Omental fat pad (tissue), 4 donors: Measurements from ENCODE around the gene PLEKHG2. TPM values are rescaled to one million over a fixed set of nuclear protein-coding genes. Genes with fewer than 3 reads are reported as not detected.
A peak's percentile ranks its signal among the peaks of the same experiment; 100 is the strongest.

Experiments
- ATAC-seq: fragments of 150-250 bp; one replicate; pipeline ENCODE4 v1.9.1; 2016; ENCODE audit warnings: mild to moderate bottlenecking, moderate library complexity; ENCODE audit not compliant: low FRiP score
- DNase-seq: peaks from one replicate; pipeline ENCODE4 v3.0.0-alpha.2; 2019; ENCODE audit warnings: low spot score
- total RNA-seq, 4 donors: library from RNA; depleted of rRNA; stranded (reverse); fragments of >200 nt; gene quantifications; one replicate each; pipeline ENCODE4 v1.1.0, GENCODE V29; 2016
- TF ChIP-seq, protein P1 (sequence below), 3 donors: fragments of 450-650 bp; IDR thresholded peaks; one replicate each; pipeline ENCODE4 v1.5.1; 2016 to 2017; ENCODE audit warnings: antibody characterized with exemption in 3 of 3, mild to moderate bottlenecking in 3 of 3, moderate library complexity in 2 of 3

PLEKHG2 gene
- total RNA-seq, 4 donors from 2014 or later, result 16.5 to 35.3 (median 21.4) TPM

DNA sequence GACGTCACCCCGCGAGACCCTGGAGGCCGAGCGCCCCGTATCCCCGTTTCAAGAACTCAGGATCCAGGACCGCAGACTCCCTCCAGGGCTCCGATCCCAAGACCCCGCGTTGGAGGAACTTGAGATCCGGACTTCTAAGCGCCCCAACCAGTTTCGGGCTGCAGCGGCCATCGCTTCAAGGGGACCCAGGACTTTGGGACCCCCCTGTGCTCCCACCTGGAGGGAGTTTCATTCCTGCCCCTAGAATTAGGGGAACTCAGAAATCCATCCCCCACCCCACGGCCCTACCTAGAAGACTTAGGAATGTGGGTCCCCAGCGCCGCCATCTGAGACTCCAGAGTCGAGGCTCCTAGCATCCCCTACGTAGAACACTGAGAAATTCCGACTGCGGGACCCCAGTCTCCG, 400 bp downstream of the PLEKHG2 start:
- TF ChIP-seq, protein P1, sequence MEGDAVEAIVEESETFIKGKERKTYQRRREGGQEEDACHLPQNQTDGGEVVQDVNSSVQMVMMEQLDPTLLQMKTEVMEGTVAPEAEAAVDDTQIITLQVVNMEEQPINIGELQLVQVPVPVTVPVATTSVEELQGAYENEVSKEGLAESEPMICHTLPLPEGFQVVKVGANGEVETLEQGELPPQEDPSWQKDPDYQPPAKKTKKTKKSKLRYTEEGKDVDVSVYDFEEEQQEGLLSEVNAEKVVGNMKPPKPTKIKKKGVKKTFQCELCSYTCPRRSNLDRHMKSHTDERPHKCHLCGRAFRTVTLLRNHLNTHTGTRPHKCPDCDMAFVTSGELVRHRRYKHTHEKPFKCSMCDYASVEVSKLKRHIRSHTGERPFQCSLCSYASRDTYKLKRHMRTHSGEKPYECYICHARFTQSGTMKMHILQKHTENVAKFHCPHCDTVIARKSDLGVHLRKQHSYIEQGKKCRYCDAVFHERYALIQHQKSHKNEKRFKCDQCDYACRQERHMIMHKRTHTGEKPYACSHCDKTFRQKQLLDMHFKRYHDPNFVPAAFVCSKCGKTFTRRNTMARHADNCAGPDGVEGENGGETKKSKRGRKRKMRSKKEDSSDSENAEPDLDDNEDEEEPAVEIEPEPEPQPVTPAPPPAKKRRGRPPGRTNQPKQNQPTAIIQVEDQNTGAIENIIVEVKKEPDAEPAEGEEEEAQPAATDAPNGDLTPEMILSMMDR (IDR thresholded peaks at IDR 0.05), result no peak
- ATAC-seq (peak; percentile 1), DNase-seq (no peak)

DNA sequence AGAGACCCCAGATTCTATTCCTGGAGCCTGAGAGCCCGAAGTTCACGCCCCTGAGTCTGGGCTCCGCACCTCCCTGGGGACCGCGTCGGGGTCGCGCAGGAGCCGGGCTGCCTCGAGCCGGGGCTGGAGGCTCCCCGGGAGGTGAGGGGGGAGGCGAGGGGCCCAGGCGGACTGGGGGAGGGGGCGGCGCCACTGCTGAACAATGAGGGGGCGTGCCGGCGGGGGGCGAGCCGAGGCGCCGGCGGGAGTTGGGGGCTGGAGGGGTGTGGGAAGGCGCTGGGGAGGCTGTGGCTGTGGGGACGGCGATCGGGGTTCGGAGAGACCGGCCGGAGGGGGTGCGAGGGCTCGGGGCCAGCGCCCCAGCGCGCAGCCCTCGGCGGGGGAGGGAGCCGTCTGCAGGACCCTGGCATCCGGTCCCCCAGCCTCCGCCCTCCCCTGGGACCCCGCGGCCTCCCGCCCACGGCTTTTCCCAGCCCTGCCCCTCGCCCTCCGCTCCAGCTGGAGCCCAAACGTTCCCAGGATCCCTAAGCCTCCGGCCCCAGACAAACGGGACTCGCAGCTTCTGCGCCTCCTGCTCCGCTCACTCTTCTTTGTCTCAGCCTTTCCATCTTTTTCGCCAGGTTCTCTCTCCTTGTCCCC, 922 bp downstream of the PLEKHG2 start:
- TF ChIP-seq, protein P1 (IDR thresholded peaks at IDR 0.05), result no peak
- DNase-seq (no peak), ATAC-seq (no peak)

DNA sequence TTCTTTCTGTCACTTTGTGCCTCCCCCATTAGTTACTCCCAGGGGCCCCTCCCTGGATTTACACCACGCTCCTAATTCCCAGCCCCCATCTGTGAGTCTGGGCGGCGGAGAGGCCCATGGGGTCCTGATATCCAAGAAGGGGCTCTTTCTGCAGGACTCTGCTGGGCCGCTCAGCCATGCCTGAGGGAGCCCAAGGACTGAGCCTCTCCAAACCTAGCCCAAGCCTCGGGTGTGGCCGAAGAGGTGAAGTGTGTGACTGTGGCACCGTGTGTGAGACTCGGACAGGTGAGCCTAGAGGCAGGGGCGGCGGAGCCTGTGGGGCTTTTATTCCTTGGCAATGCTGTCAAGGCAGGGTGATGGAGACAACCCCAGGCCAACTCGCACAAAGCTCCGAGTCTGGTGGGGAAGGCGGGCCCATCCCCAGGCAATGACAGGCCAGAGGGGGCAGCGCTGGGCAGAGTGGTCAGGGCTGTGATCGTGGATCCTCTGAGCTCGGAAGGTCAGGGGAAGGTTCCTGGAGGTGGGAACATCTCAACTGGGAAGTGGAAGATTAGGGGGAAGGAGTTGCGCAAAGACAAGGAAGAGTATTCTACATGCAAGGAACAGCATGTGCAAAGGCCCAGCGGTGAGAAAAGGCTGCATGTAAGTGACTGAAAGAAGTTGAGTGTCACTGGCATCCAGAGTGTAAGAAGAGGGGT, 1.6 kb downstream of the PLEKHG2 start:
- TF ChIP-seq, protein P1 (IDR thresholded peaks at IDR 0.05), result no peak
- ATAC-seq, result no peak
- no peak for DNase-seq

DNA sequence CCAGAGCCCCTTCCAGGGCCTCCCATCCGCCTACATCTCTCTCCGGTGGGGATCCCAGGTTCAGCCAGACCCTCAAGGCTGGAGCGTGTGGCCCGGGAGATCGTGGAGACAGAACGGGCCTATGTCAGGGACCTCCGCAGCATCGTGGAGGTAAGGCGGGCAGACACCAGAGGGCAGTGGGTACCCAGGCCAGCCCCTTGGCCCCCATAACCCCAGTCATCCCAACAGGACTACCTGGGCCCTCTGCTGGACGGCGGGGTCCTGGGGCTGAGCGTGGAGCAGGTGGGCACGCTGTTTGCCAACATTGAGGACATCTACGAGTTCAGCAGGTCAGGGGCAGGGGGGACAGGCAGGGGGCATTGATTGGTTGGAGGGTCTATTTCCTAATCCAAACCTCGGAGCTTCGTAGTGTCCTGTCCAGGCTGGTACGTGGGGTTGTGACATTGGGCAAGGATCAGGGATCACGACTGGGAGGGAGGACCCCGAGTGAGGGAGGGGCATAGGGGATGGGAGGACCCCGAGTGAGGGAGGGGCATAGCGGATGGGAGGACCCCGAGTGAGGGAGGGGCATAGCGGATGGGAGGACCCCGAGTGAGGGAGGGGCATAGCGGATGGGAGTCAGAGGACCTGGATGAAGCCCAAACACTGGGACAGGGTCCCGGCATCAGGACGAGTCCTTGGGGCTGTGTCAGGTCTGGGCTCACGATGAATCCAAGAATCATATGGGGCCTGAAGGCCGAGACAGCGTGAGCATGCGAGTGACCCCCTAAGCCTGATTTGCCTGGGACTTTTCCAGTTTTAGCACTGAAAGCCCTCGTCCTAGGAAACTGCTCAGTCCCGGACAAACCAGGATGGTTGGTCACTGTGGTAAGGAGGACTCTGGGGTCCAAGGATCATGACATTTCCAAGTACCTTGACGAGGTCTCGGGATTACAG, 2.9 kb downstream of the PLEKHG2 start:
- ATAC-seq, result no peak
- TF ChIP-seq, protein P1 (IDR thresholded peaks at IDR 0.05), result no peak
- no peak for DNase-seq

DNA sequence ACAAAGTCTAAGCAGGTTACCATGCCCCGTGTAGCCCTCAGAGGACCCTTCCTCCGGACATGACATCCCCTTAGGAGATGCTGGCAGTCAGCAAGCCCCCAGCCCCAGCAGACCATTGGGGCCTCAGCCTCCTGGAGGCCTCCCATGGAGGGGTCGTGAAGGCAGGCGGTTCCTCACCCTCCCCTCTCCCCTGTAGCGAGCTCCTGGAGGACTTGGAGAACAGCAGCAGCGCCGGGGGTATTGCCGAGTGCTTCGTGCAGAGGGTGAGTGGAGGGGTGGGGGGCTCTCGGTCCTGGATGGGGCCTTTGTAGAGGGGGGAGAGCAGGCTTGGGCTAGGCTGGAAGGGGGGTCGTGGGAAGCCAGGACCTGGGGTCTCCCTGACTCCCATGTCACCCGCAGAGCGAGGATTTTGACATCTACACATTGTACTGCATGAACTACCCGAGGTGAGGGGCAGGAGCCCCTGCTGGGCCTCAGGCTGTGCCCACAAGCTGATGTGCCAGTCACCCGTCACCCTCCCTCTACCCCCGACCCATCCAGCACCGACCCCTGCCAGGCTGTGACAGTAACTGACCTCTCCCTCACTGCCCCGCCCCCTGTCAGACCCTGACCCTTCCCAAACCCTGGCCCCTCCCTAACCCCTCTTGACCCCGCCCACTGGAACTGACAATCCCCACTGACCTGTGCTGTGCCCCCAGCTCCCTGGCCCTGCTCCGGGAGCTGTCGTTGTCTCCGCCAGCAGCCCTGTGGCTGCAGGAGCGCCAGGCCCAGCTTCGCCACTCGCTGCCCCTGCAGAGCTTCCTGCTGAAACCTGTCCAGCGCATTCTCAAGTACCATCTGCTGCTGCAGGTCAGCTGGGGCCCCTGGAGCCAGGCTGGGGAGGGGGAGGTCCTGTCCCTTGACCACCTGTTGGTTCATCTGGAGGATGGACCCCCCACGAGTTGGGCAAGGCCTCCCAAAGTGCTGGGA, 4.0 kb downstream of the PLEKHG2 start:
- DNase-seq (no peak), ATAC-seq (no peak)
- TF ChIP-seq, protein P1 (IDR thresholded peaks at IDR 0.05), result no peak
